Mesothelial cell of epicardium (in vitro differentiated cells): ENCODE measurements around the gene NARS2. TPM values are rescaled to one million over a fixed set of nuclear protein-coding genes. Genes with fewer than 3 reads are reported as not detected.
A peak's percentile ranks its signal among the peaks of the same experiment; 100 is the strongest.

Experiments
- DNase-seq, 2 experiments: peaks; one replicate each; pipeline ENCODE4 v3.0.0; 2021; ENCODE audit warnings: low spot score in 2 of 2; ENCODE audit not compliant: unreplicated experiment in 2 of 2
- H3K27ac Mint-ChIP-seq: 2 replicates; pipeline ENCODE4 v1.8.0; 2021; ENCODE audit warnings: mixed read lengths
- H3K27me3 Mint-ChIP-seq: 2 replicates; pipeline ENCODE4 v1.8.0; 2021; ENCODE audit warnings: low read depth, mixed read lengths
- H3K36me3 Mint-ChIP-seq: 2 replicates; pipeline ENCODE4 v1.8.0; 2021; ENCODE audit warnings: mixed read lengths
- H3K4me1 Mint-ChIP-seq: 2 replicates; pipeline ENCODE4 v1.8.0; 2021; ENCODE audit warnings: mixed read lengths
- H3K4me3 Mint-ChIP-seq: 2 replicates; pipeline ENCODE4 v1.8.0; 2021; ENCODE audit warnings: mild to moderate bottlenecking, moderate library complexity, mixed read lengths
- H3K9me3 Mint-ChIP-seq: 2 replicates; pipeline ENCODE4 v1.8.0; 2021; ENCODE audit warnings: mixed read lengths
- total RNA-seq: library from RNA; stranded (reverse); gene quantifications from 3 replicates; pipeline ENCODE4 v1.2.1, GENCODE V29; 2021
- TF ChIP-seq, protein P1 (sequence below): fragments of 200-600 bp; sonication (generic); IDR thresholded peaks from one replicate; pipeline ENCODE4 v1.5.0; 2021; ENCODE audit warnings: antibody characterized with exemption; ENCODE audit not compliant: unreplicated experiment

The NARS2 gene
- total RNA-seq, 1 donor from 2014 or later, result 23.1 TPM

GRCh38 chr11:78441956-78442355 is 132.7 kb downstream of the NARS2 start:
- TF ChIP-seq, protein P1, sequence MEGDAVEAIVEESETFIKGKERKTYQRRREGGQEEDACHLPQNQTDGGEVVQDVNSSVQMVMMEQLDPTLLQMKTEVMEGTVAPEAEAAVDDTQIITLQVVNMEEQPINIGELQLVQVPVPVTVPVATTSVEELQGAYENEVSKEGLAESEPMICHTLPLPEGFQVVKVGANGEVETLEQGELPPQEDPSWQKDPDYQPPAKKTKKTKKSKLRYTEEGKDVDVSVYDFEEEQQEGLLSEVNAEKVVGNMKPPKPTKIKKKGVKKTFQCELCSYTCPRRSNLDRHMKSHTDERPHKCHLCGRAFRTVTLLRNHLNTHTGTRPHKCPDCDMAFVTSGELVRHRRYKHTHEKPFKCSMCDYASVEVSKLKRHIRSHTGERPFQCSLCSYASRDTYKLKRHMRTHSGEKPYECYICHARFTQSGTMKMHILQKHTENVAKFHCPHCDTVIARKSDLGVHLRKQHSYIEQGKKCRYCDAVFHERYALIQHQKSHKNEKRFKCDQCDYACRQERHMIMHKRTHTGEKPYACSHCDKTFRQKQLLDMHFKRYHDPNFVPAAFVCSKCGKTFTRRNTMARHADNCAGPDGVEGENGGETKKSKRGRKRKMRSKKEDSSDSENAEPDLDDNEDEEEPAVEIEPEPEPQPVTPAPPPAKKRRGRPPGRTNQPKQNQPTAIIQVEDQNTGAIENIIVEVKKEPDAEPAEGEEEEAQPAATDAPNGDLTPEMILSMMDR, result no peak
- no peaks in the 10 kb centered on the region for H3K9me3 Mint-ChIP-seq
- H3K27ac Mint-ChIP-seq, result peak overlapping the region; percentile 81
- H3K4me1 Mint-ChIP-seq, result peaks cover 20% of the 10 kb centered on the region
- no peak overlapping the region for H3K4me3 Mint-ChIP-seq
- DNase-seq, result no peak
- peaks cover 27% of the 10 kb centered on the region for H3K36me3 Mint-ChIP-seq
- no peaks in the 10 kb centered on the region for H3K27me3 Mint-ChIP-seq

- no peaks in the 10 kb centered on the region for H3K27me3 Mint-ChIP-seq
- H3K4me3 Mint-ChIP-seq, result no peak overlapping the region
- H3K4me1 Mint-ChIP-seq, result peaks cover 31% of the 10 kb centered on the region
- H3K36me3 Mint-ChIP-seq, result peaks cover 33% of the 10 kb centered on the region
- H3K9me3 Mint-ChIP-seq, result no peaks in the 10 kb centered on the region
- DNase-seq, result no peak
- H3K27ac Mint-ChIP-seq, result no peak overlapping the region
- TF ChIP-seq, protein P1, result no peak
Observed at GRCh38 chr11:78438298-78438975, 136.2 kb downstream of the NARS2 start.

- TF ChIP-seq, protein P1, result no peak
- peaks cover 15% of the 10 kb centered on the region for H3K36me3 Mint-ChIP-seq
- no peak overlapping the region for H3K4me3 Mint-ChIP-seq
- DNase-seq, result no peak
- no peaks in the 10 kb centered on the region for H3K27me3 Mint-ChIP-seq
- peaks cover 38% of the 10 kb centered on the region for H3K4me1 Mint-ChIP-seq
- no peaks in the 10 kb centered on the region for H3K9me3 Mint-ChIP-seq
- H3K27ac Mint-ChIP-seq, result peak overlapping the region; percentile 68
Observed at GRCh38 chr11:78432956-78433355, 141.7 kb downstream of the NARS2 start.

DNA sequence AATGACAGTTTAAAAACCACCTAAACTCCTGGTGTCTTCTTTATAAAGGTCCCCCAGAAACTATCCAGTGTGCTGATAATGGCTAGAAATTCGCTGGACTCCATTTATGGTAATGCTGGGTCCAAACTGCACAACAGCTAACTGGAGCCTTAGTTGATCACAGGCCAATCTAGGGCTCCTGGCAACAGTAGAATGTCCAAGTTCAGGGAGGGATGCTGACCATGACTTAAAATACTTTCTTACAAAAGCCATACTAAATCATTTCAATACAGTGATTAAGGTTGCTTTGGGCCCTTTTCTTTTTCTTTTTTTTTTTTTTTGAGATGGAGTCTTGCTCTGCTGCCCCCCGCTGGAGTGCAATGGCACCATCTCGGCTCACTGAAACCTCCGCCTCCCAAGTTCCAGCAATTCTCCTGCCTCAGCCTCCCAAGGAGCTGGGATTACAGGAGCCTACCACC is 142.6 kb downstream of the NARS2 start:
- no peak for DNase-seq
- TF ChIP-seq, protein P1, result peak; percentile 13
- Mint-ChIP-seq H3K9me3 (no peaks in the 10 kb centered on the region), H3K4me1 (peaks cover 42% of the 10 kb centered on the region), H3K27ac (peak overlapping the region; percentile 68), H3K36me3 (peaks cover 12% of the 10 kb centered on the region), H3K4me3 (no peak overlapping the region), H3K27me3 (no peaks in the 10 kb centered on the region)

DNA sequence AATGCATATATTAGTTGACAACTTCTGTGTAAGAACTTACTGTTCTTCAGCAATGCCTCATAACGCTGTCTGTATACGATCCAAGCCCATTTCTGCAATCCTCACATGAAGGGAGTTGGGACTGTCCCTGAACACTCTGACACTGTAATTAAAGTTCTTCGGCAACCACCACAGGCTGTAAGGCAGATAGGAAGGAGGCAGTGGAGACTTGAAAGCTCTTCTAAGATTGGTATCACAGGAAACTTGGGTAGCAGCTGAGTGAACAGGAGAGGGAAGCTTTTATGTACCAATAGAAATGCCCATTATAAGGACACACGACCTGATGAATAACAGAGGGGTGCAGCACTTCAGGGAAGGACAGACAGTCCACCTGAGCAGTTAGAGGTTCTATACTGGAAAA is 145.0 kb downstream of the NARS2 start:
- no peaks in the 10 kb centered on the region for H3K9me3 Mint-ChIP-seq
- no peak overlapping the region for H3K4me3 Mint-ChIP-seq
- no peak for DNase-seq
- H3K27me3 Mint-ChIP-seq, result no peaks in the 10 kb centered on the region
- H3K4me1 Mint-ChIP-seq, result peaks cover 53% of the 10 kb centered on the region
- peak overlapping the region; percentile 7 for H3K27ac Mint-ChIP-seq
- TF ChIP-seq, protein P1, result no peak
- H3K36me3 Mint-ChIP-seq, result peaks cover 3% of the 10 kb centered on the region
